HG03520 (cell line): ENCODE measurements around the gene ITSN2.

Source experiments
- ATAC-seq: cut with Tn5 transposase; IDR thresholded peaks from one replicate; pipeline ENCODE4 v1.9.1; 2021; ENCODE audit warnings: mild to moderate bottlenecking, moderate library complexity; ENCODE audit not compliant: unreplicated experiment

ITSN2 gene

GRCh38 chr2:24337890-24338289, 22.4 kb downstream of the ITSN2 start:
- ATAC-seq, result no peak

GRCh38 chr2:24336811-24337210, 23.5 kb downstream of the ITSN2 start:
- ATAC-seq, result no peak

GRCh38 chr2:24334245-24334633, 26.1 kb downstream of the ITSN2 start:
- ATAC-seq, result no peak

GRCh38 chr2:24332791-24333540, 27.4 kb downstream of the ITSN2 start:
- ATAC-seq, result no peak

- no peak for ATAC-seq
Measured at GRCh38 chr2:24330161-24330560, 30.2 kb downstream of the ITSN2 start.

GRCh38 chr2:24329700-24330099, 30.6 kb downstream of the ITSN2 start:
- ATAC-seq, result no peak

- ATAC-seq, result no peak
Measured at GRCh38 chr2:24328010-24328409, 32.3 kb downstream of the ITSN2 start.

- ATAC-seq, result no peak
Measured at GRCh38 chr2:24317491-24317920, 42.8 kb downstream of the ITSN2 start.

- ATAC-seq, result peak; percentile 61
Measured at GRCh38 chr2:24315669-24316068, 44.7 kb downstream of the ITSN2 start.

GRCh38 chr2:24313744-24314632, 46.3 kb downstream of the ITSN2 start:
- no peak for ATAC-seq

GRCh38 chr2:24307961-24308360, 52.4 kb downstream of the ITSN2 start:
- no peak for ATAC-seq

GRCh38 chr2:24304631-24305030, 55.7 kb downstream of the ITSN2 start:
- ATAC-seq, result no peak

GRCh38 chr2:24304098-24304497, 56.2 kb downstream of the ITSN2 start:
- ATAC-seq, result no peak

GRCh38 chr2:24301599-24301998, 58.7 kb downstream of the ITSN2 start:
- no peak for ATAC-seq

GRCh38 chr2:24297663-24298062, 62.7 kb downstream of the ITSN2 start:
- ATAC-seq, result no peak

GRCh38 chr2:24287171-24287570, 73.2 kb downstream of the ITSN2 start:
- no peak for ATAC-seq

GRCh38 chr2:24285484-24286152, 74.7 kb downstream of the ITSN2 start:
- no peak for ATAC-seq

- no peak for ATAC-seq
Measured at GRCh38 chr2:24280645-24281044, 79.7 kb downstream of the ITSN2 start.

- no peak for ATAC-seq
Measured at GRCh38 chr2:24280161-24280560, 80.2 kb downstream of the ITSN2 start.

- ATAC-seq, result no peak
Measured at GRCh38 chr2:24276349-24276899, 83.9 kb downstream of the ITSN2 start.

- ATAC-seq, result no peak
Measured at GRCh38 chr2:24274809-24275208, 85.5 kb downstream of the ITSN2 start.
